HL-60 (cell line): Measurements from ENCODE around the gene ATP9B.

Source experiments
- GABPA ChIP-seq: IDR thresholded peaks from 2 replicates; pipeline ENCODE4 v1.6.1; 2012; ENCODE audit warnings: low read depth
- POLR2AphosphoS5 ChIP-seq: IDR thresholded peaks from 2 replicates; pipeline ENCODE4 v1.6.1; 2012; ENCODE audit warnings: low read depth
- TF ChIP-seq, protein P1 (sequence below): IDR thresholded peaks from one replicate; pipeline ENCODE4 v1.5.1; 2011; ENCODE audit warnings: low read length, control low read depth, inconsistent platforms; ENCODE audit not compliant: insufficient read depth
- TF ChIP-seq, protein P2 (sequence below): IDR thresholded peaks from 2 replicates; pipeline ENCODE4 v1.6.1; 2012; ENCODE audit warnings: low read depth; ENCODE audit not compliant: insufficient replicate concordance

DNA sequence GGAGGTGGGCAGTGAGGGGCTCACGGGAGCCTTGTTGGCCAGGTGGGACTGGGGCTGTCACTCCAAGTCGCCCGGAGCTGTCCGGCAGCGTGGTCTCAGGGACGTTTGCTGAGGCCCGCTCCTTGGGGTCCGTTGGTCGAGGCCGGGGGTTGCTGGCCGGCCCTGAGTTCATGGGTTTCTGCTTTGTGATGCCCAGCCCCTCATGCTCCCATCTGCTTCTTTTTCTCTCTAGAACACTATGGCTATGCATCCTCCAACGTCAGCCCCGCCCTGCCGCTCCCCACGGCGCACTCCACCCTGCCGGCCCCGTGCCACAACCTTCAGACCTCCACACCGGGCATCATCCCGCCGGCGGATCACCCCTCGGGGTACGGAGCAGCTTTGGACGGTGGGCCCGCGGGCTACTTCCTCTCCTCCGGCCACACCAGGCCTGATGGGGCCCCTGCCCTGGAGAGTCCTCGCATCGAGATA, 341.0 kb downstream of the ATP9B start:
- TF ChIP-seq, protein P1, sequence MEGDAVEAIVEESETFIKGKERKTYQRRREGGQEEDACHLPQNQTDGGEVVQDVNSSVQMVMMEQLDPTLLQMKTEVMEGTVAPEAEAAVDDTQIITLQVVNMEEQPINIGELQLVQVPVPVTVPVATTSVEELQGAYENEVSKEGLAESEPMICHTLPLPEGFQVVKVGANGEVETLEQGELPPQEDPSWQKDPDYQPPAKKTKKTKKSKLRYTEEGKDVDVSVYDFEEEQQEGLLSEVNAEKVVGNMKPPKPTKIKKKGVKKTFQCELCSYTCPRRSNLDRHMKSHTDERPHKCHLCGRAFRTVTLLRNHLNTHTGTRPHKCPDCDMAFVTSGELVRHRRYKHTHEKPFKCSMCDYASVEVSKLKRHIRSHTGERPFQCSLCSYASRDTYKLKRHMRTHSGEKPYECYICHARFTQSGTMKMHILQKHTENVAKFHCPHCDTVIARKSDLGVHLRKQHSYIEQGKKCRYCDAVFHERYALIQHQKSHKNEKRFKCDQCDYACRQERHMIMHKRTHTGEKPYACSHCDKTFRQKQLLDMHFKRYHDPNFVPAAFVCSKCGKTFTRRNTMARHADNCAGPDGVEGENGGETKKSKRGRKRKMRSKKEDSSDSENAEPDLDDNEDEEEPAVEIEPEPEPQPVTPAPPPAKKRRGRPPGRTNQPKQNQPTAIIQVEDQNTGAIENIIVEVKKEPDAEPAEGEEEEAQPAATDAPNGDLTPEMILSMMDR: no peak
- TF ChIP-seq, protein P2, sequence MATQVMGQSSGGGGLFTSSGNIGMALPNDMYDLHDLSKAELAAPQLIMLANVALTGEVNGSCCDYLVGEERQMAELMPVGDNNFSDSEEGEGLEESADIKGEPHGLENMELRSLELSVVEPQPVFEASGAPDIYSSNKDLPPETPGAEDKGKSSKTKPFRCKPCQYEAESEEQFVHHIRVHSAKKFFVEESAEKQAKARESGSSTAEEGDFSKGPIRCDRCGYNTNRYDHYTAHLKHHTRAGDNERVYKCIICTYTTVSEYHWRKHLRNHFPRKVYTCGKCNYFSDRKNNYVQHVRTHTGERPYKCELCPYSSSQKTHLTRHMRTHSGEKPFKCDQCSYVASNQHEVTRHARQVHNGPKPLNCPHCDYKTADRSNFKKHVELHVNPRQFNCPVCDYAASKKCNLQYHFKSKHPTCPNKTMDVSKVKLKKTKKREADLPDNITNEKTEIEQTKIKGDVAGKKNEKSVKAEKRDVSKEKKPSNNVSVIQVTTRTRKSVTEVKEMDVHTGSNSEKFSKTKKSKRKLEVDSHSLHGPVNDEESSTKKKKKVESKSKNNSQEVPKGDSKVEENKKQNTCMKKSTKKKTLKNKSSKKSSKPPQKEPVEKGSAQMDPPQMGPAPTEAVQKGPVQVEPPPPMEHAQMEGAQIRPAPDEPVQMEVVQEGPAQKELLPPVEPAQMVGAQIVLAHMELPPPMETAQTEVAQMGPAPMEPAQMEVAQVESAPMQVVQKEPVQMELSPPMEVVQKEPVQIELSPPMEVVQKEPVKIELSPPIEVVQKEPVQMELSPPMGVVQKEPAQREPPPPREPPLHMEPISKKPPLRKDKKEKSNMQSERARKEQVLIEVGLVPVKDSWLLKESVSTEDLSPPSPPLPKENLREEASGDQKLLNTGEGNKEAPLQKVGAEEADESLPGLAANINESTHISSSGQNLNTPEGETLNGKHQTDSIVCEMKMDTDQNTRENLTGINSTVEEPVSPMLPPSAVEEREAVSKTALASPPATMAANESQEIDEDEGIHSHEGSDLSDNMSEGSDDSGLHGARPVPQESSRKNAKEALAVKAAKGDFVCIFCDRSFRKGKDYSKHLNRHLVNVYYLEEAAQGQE: no peak
- TF ChIP-seq POLR2AphosphoS5 (no peak), GABPA (no peak)
